SK-N-SH (cell line): Measurements from ENCODE around the gene TRDN. TPM values are rescaled to one million over a fixed set of nuclear protein-coding genes. Genes with fewer than 3 reads are reported as not detected.

Source experiments
- CTCF ChIA-PET: fragments of 300-600, 350-600 bp; formaldehyde crosslinking; extraction: SDS; loops from one replicate; lab custom pipeline; 2021; lab: Yijun Ruan, JAX
- POLR2A ChIA-PET: fragments of 350-600 bp; sonication (Branson Sonifier 250); formaldehyde crosslinking; extraction: SDS; loops from one replicate; lab custom pipeline; 2020; ENCODE audit warnings: antibody characterized with exemption, inconsistent platforms; lab: Yijun Ruan, JAX
- DNase-seq: peaks from one replicate; pipeline ENCODE4 v3.0.0; 2012
- H2AFZ ChIP-seq: fragments of 200-600 bp; sonication (generic); 2 replicates; pipeline ENCODE4 v1.8.1; 2016; ENCODE audit warnings: antibody characterized with exemption, mild to moderate bottlenecking, low read depth
- H3F3A ChIP-seq: fragments of 200-600 bp; sonication (generic); replicated peaks from 2 replicates; pipeline ENCODE3; 2016; ENCODE audit warnings: antibody characterized with exemption, mild to moderate bottlenecking; ENCODE audit not compliant: insufficient read depth
- H3K27ac ChIP-seq, 2 experiments: fragments of 200-500 bp in 1 of 2; fragments of 200-600 bp in 1 of 2; sonication (Bioruptor generic) in 1 of 2; sonication (generic), shearing (Covaris generic) in 1 of 2; 2 replicates each; pipeline versions ENCODE4 v1.5.1 to v1.6.1; 2014 to 2016; ENCODE audit warnings: low read depth in 2 of 2, inconsistent platforms in 1 of 2, low read length in 1 of 2, mild to moderate bottlenecking in 1 of 2, mixed read lengths in 1 of 2
- H3K27me3 ChIP-seq: fragments of 200-600 bp; sonication (generic), shearing (Covaris generic); 2 replicates; pipeline ENCODE4 v1.6.1; 2016; ENCODE audit warnings: mixed run types; ENCODE audit not compliant: insufficient read depth
- H3K36me3 ChIP-seq, 2 experiments: fragments of 200-500 bp in 1 of 2; fragments of 200-600 bp in 1 of 2; sonication (Bioruptor generic) in 1 of 2; sonication (generic) in 1 of 2; replicated peaks in 1 of 2; 2 replicates each; pipeline versions ENCODE3 to v1.5.1; 2014 to 2016; ENCODE audit warnings: low read length in 1 of 2, mild to moderate bottlenecking in 1 of 2; ENCODE audit not compliant: insufficient read depth in 2 of 2, control insufficient read depth in 1 of 2
- H3K4me1 ChIP-seq, 2 experiments: fragments of 200-500 bp in 1 of 2; fragments of 200-600 bp in 1 of 2; sonication (Bioruptor generic) in 1 of 2; sonication (generic), shearing (Covaris generic) in 1 of 2; 2 replicates each; pipeline versions ENCODE4 v1.5.1 to v1.6.1; 2014 to 2016; ENCODE audit warnings: low read depth in 1 of 2, low read length in 1 of 2, mixed run types in 1 of 2; ENCODE audit not compliant: insufficient read depth in 2 of 2, control insufficient read depth in 1 of 2
- H3K4me2 ChIP-seq: fragments of 200-600 bp; sonication (generic), shearing (Covaris generic); 2 replicates; pipeline ENCODE4 v1.6.1; 2017; ENCODE audit warnings: mixed run types
- H3K4me3 ChIP-seq, 2 experiments: fragments of 200-500 bp in 1 of 2; fragments of 200-600 bp in 1 of 2; sonication (Bioruptor generic) in 1 of 2; sonication (generic), shearing (Covaris generic) in 1 of 2; 2 replicates each; pipeline versions ENCODE4 v1.5.1 to v1.8.1; 2014 to 2016; ENCODE audit warnings: low read depth in 2 of 2, inconsistent platforms in 1 of 2, low read length in 1 of 2, mild to moderate bottlenecking in 1 of 2, mixed read lengths in 1 of 2, moderate library complexity in 1 of 2
- H3K79me2 ChIP-seq: fragments of 200-600 bp; sonication (generic); 2 replicates; pipeline ENCODE4 v1.8.1; 2017; ENCODE audit warnings: mild to moderate bottlenecking; ENCODE audit not compliant: insufficient read depth
- H3K9ac ChIP-seq: fragments of 200-600 bp; sonication (generic); 2 replicates; pipeline ENCODE4 v1.6.1; 2017; ENCODE audit warnings: mixed run types
- H3K9me2 ChIP-seq: fragments of 200-600 bp; sonication (generic); 2 replicates; pipeline ENCODE4 v1.6.1; 2017; ENCODE audit warnings: mixed run types
- H3K9me3 ChIP-seq: fragments of 200-600 bp; sonication (generic); 2 replicates; pipeline ENCODE4 v1.6.1; 2017; ENCODE audit warnings: mixed run types, mild to moderate bottlenecking, moderate library complexity
- H4K20me1 ChIP-seq: fragments of 200-600 bp; sonication (generic); 2 replicates; pipeline ENCODE4 v1.6.1; 2017; ENCODE audit warnings: mild to moderate bottlenecking, mixed run types; ENCODE audit not compliant: insufficient read depth
- CHD2 ChIP-seq: fragments of 150-350 bp; IDR thresholded peaks from 2 replicates; pipeline ENCODE4 v1.6.1; 2018; ENCODE audit warnings: low read length; ENCODE audit not compliant: partially characterized antibody
- ELF1 ChIP-seq: IDR thresholded peaks from 2 replicates; pipeline ENCODE4 v1.4.0; 2012
- EZH2phosphoT487 ChIP-seq: fragments of 200-600 bp; sonication (generic); IDR thresholded peaks from 2 replicates; pipeline ENCODE4 v1.6.1; 2017; ENCODE audit warnings: low read depth, mixed run types, mild to moderate bottlenecking, antibody characterized with exemption, moderate library complexity, borderline replicate concordance
- FOSL2 ChIP-seq: IDR thresholded peaks from 2 replicates; pipeline ENCODE4 v1.4.0; 2012; ENCODE audit warnings: low read depth, mild to moderate bottlenecking, moderate library complexity, borderline replicate concordance
- FOXJ3 ChIP-seq: sonication (generic); formaldehyde crosslinking; IDR thresholded peaks from 2 replicates; pipeline ENCODE4 v1.5.1; 2020; ENCODE audit warnings: mild to moderate bottlenecking, missing genetic modification reagents
- FOXM1 ChIP-seq: IDR thresholded peaks from 2 replicates; pipeline ENCODE4 v1.4.0; 2012; ENCODE audit warnings: low read depth, mild to moderate bottlenecking
- GABPA ChIP-seq: IDR thresholded peaks from 2 replicates; pipeline ENCODE4 v1.4.0; 2012; ENCODE audit warnings: low read depth, mild to moderate bottlenecking
- IRF3 ChIP-seq: fragments of 150-350 bp; IDR thresholded peaks from 2 replicates; pipeline ENCODE4 v1.6.1; 2016; ENCODE audit warnings: mild to moderate bottlenecking, low read depth, low read length
- JUND ChIP-seq: IDR thresholded peaks from 2 replicates; pipeline ENCODE4 v1.4.0; 2012
- NRF1 ChIP-seq: IDR thresholded peaks from 2 replicates; pipeline ENCODE4 v1.6.1; 2012; ENCODE audit warnings: low read depth, mild to moderate bottlenecking, low read length
- RCOR1 ChIP-seq: fragments of 150-350 bp; IDR thresholded peaks from 2 replicates; pipeline ENCODE4 v1.6.1; 2017; ENCODE audit warnings: antibody characterized with exemption, low read length
- RFX5 ChIP-seq: IDR thresholded peaks from 2 replicates; pipeline ENCODE4 v1.6.1; 2012; ENCODE audit warnings: mild to moderate bottlenecking, improper control_type of control experiment, low read length
- SMC3 ChIP-seq: IDR thresholded peaks from 2 replicates; pipeline ENCODE4 v1.6.1; 2012; ENCODE audit warnings: low read depth, low read length, improper control_type of control experiment
- WGBS: methylation state at CpG from one replicate; pipeline ENCODE4 v1.1.6; 2017; ENCODE audit warnings: low lambda C conversion rate; 5-methylcytosine and 5-hydroxymethylcytosine counted together
- polyA plus RNA-seq, 3 experiments: library from polyadenylated mRNA; depleted of rRNA; stranded (reverse); fragments of >200 nt; gene quantifications; 2 replicates each; pipeline ENCODE4 v1.2.3, GENCODE V29; 2012
- TF ChIP-seq, protein P1 (sequence below): IDR thresholded peaks from 2 replicates; pipeline ENCODE4; 2012
- TF ChIP-seq, protein P2 (sequence below): fragments of 150-350 bp; IDR thresholded peaks from 2 replicates; pipeline ENCODE4 v1.6.1; 2017; ENCODE audit warnings: antibody characterized with exemption, low read length, low read depth, borderline replicate concordance

Gene TRDN, protein sequence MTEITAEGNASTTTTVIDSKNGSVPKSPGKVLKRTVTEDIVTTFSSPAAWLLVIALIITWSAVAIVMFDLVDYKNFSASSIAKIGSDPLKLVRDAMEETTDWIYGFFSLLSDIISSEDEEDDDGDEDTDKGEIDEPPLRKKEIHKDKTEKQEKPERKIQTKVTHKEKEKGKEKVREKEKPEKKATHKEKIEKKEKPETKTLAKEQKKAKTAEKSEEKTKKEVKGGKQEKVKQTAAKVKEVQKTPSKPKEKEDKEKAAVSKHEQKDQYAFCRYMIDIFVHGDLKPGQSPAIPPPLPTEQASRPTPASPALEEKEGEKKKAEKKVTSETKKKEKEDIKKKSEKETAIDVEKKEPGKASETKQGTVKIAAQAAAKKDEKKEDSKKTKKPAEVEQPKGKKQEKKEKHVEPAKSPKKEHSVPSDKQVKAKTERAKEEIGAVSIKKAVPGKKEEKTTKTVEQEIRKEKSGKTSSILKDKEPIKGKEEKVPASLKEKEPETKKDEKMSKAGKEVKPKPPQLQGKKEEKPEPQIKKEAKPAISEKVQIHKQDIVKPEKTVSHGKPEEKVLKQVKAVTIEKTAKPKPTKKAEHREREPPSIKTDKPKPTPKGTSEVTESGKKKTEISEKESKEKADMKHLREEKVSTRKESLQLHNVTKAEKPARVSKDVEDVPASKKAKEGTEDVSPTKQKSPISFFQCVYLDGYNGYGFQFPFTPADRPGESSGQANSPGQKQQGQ
- not detected in 2 replicates for polyA plus RNA-seq (2012; rRNA removed)
- polyA plus RNA-seq (2012; cell fraction: cytosol; rRNA removed) = not detected in 2 replicates
- polyA plus RNA-seq (2012; cell fraction: nucleus; rRNA removed) = not detected in 2 replicates

DNA sequence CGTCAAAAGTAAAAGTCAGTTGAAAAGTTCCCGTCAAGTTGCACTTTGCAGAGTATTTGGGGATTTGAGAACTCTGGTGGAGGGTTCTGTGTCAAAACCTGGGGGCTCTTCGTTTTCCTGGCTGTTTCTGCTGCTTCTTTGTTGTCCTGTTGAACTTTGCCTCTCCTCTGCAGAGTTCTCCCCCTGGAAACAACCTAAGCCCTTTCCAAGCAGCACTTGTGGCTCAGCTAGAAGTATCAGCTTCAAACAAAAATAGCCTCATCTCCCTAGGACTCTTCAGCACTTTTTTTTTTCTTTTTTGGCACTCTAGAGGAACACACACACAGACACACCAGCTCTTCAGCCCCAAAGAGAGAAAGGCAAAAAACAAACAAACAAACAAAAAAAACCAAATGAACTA lies at the start of gene TRDN:
Gene TRDN (minus strand): TSS at position 169 of the 400 bp plus-strand sequence. CDS start 175 bp downstream, outside the sequence.
- Histone ChIP-seq H3K4me3 (no peak within 1 kb of the TSS), H2AFZ (0 out of 2 replicates have a peak within 1 kb of the TSS, but pooled peaks have one; percentile 14), H3F3A (no peaks in the 10 kb centered on the region), H3K36me3 (no peaks in the 10 kb centered on the region), H3K9ac (no peak within 1 kb of the TSS), H3K27ac (no peak within 1 kb of the TSS), H3K4me2 (no peak within 1 kb of the TSS), H3K79me2 (no peaks in the 10 kb centered on the region), H3K27me3 (no peaks in the 10 kb centered on the region), H3K9me3 (no peaks in the 10 kb centered on the region), H3K9me2 (no peaks in the 10 kb centered on the region), H3K4me1 (no peaks in the 10 kb centered on the region), H4K20me1 (no peaks in the 10 kb centered on the region)
- 14% methylated on average over 3 of the region's 3 CpGs for WGBS
- no peak for DNase-seq
- CTCF ChIA-PET = interaction anchor here (0.8 kb wide), 1 partner anchor 14 kb away, joined by 3 read pairs; no protein-coding TSS in a partner anchor
- TF ChIP-seq, protein P1, sequence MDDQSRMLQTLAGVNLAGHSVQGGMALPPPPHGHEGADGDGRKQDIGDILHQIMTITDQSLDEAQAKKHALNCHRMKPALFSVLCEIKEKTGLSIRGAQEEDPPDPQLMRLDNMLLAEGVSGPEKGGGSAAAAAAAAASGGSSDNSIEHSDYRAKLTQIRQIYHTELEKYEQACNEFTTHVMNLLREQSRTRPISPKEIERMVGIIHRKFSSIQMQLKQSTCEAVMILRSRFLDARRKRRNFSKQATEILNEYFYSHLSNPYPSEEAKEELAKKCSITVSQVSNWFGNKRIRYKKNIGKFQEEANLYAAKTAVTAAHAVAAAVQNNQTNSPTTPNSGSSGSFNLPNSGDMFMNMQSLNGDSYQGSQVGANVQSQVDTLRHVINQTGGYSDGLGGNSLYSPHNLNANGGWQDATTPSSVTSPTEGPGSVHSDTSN = no peak
- TF ChIP-seq, protein P2, sequence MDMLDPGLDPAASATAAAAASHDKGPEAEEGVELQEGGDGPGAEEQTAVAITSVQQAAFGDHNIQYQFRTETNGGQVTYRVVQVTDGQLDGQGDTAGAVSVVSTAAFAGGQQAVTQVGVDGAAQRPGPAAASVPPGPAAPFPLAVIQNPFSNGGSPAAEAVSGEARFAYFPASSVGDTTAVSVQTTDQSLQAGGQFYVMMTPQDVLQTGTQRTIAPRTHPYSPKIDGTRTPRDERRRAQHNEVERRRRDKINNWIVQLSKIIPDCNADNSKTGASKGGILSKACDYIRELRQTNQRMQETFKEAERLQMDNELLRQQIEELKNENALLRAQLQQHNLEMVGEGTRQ = no peak
- TF ChIP-seq FOXJ3 (CRISPR knock-in tag) (no peak), ELF1 (no peak), FOSL2 (no peak), GABPA (no peak), IRF3 (no peak), JUND (no peak), SMC3 (no peak), FOXM1 (no peak), CHD2 (no peak), RCOR1 (no peak), RFX5 (no peak), NRF1 (no peak), EZH2phosphoT487 (no peak)
- POLR2A ChIA-PET = no interaction called here
